HG02981 (cell line): Measurements from ENCODE around the gene CABYR.

Experiments
- ATAC-seq: cut with Tn5 transposase; IDR thresholded peaks from one replicate; pipeline ENCODE4 v1.9.1; 2021; ENCODE audit warnings: mild to moderate bottlenecking, moderate library complexity; ENCODE audit not compliant: unreplicated experiment

Gene CABYR

DNA sequence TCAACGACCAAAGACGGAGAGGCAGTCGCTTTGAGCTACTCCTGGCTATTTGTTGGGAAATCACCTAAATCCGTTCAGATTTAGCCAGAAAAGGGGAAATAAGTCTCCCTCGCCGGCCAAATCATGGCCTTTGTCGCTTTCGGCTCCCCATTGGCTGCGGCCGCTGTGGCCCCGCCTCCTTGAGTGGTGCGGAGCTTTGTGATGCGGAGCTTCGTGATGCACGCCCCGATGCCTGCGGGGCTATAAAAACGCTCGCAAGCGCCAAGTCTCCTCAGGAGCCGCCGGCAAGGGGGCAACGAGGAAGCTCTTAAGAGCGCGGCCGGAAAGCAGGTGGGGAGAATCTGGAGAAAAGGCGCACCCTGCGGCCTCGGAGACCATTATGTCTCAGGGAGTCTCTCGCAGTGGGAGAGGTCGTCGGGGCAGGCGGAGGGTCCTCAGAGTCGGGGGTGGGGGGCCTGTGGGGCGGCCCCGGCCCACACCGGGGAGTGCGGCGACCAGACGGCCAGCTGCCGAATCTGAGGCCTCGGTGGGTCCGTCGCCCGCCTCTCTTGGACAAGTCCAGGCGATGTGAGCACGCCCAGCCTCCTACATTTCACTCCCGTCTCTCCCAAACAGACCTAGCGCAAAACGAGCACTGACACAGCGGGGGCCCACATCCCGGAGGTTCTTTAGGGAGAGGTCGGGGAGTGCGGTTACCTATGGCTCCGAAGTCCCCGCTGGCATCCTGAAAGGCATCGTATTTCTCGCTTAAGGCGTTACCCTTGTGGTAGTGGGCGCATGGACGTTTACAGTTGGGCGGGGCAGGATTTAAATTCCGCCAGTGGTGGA is at the start of gene CABYR:
Gene CABYR, plus strand, starts transcription at position 274 of the 828 bp plus-strand sequence. CDS start 4,053 bp downstream, outside the sequence.
- peak; percentile 91 for ATAC-seq

DNA sequence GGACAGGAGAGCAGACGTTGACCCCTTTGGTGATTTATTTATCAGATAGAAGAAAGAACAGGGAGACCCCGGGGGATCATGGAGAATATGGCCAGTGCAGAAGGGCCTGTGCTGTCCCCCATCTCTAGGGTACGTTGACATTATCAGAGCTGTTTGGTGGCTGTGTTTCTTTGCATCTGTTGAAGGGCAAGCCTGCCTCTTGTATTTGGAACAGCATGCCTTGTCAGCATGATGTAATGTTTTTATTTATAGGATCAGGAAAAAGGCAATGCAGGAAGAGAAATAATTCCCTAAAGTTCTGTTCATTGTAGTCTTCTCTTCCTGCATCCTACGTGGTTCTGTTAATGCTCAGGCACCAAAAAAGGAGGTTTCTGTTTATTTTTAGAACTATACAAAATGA is 49.8 kb upstream of the CABYR start:
- no peak for ATAC-seq

DNA sequence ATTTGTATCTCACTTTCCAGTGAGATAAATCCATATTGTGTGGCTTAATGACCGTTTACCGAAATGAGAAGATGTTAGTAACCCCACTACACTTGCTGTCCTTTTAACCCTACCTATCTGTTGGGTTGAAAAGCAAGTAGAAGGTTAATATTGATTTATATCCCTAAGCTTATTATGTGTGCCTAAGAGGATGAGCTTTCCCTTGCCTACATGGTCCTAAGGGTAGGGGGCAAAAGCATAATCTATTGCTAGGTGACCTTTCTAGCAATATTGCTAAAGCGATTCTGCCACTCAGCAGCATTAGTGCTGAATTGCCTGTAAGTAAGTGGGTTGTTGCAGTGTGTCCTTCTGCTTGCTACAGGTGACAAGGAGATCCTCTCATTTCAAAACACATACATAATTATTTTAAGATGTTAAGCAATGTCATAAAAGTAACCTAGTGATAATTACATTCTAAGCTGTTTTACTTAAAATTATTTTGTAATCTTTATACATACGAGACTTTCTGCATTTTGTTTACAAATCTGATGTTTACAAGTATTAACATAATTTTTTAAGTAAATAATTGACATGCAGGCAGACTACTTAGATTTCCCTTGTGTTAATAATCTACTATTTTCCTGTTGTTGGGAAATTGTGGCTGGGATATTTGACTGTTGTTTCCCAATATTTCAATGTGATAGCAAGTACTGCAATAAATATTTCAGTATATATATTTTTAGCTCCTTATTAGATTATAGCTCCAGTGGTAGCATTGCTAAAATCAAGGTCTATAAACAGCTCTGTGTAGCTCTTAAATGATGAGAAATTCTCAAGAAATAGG is 49.1 kb upstream of the CABYR start:
- ATAC-seq = no peak

GRCh38 chr18:24090876-24091275 is 48.0 kb upstream of the CABYR start:
- no peak for ATAC-seq

DNA sequence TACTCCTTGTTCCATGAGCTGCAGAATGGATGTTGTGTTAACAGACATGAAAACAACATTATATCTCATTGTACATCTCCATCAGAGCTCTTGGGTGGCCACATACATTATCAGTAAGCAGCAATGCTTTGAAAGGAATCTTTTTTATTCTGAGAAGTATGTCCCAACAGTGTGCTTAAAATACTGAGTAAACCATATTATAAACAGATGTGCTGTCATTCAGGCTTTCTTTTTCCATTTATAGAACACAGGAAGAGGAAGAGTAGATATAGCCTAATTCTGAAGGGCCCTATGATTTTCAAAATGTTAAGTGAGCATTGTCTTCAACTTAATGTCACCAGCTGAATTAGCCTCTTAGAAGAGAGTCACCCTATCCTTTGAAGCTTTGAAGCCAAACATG is 44.3 kb upstream of the CABYR start:
- no peak for ATAC-seq

DNA sequence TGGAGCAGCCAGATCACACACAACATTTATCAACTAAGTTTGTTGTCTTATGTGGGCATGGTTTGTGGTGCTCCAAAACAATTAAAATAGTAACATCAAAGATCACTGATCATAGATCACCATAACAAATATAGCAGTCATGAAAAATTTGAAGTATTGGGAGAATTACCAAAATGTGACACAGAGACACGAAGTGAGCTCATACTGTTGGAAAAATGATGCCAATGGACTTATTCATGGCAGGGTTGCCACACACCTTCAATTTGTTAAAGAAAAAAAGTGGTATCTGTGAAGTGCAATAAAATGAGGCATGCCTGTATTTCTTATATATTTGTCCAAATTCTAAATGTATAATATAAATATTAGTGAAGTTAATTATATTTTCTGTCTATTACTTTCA is 42.9 kb upstream of the CABYR start:
- no peak for ATAC-seq

GRCh38 chr18:24103320-24104021 is 35.4 kb upstream of the CABYR start:
- no peak for ATAC-seq

- ATAC-seq = no peak
Observed at GRCh38 chr18:24104486-24104885, 34.4 kb upstream of the CABYR start.

DNA sequence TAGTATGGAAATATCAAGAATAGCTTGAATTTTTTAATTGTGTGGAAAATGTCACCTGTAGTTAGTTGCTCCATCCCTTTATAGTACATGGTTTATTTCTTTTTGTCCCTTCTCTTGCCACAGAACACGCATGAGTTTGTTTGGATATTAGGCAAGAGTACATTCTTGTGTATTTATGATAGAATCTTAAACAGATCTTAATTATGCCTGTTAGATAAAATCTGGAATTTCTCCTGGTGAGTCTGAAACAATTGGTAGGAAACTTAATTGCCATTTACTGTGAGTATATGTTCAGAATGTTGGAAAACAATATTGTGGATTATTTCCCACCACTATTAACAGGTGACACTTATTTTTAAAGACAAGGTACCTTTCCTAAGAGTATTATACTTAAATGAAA is 30.2 kb upstream of the CABYR start:
- no peak for ATAC-seq

DNA sequence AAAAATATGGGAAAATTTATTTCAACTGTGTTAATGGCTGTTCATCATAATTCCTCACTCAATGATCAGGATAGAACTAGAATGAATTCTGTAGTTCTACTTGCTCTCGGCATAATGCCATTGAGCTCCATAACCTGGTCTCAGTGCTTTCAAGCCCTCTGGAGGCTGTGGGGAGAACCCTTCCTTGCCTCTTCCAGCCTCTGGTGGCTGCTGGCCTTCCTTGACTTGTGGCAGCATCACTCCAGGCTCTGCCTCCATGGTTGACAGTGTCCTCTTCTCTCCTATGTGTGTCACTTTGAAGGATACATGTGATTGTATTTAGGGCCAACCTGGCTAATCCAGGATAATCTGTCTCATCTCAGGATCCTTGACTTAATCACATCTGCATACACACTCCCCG is 26.9 kb upstream of the CABYR start:
- no peak for ATAC-seq

- no peak for ATAC-seq
Observed at GRCh38 chr18:24112464-24112863, 26.4 kb upstream of the CABYR start.

DNA sequence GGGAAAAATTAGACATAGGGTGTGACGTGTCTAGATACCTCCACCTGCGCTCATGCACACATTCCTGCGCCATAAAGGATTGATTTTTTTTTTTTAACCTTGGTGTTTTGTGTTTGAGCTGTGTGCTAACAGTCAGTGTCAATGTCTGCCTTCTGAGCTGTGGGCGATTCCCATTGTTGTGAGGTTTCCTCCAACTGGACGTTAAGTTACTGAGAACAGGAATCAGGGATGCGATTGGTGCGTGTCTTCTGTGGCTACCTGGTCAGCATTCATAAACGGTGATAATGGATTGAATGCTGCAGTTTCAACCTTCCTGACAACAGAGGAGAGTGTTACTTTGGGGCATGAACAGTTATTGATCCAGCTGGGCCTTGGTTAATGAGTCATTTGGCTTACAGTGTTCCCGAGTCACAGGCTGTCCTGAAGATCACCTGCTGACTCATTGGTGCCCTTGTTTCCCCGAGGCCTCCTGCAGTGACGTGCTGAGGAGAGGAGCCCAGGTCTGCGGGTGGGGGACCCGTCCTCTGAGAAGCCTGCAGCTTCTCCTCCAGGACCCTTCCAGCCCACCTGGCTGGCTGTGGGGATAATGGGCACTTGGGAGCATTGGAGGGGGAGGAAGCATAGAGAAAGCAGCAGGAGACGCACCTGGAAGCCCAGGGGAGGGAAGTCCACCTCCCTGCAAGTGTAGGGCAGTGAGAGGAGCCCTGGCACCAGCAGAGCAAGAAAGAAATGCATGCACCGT is 25.8 kb upstream of the CABYR start:
- no peak for ATAC-seq

- ATAC-seq = no peak
Observed at GRCh38 chr18:24114924-24115549, 23.8 kb upstream of the CABYR start.

GRCh38 chr18:24115628-24116027 is 23.2 kb upstream of the CABYR start:
- ATAC-seq = no peak

GRCh38 chr18:24118750-24119577 is 19.9 kb upstream of the CABYR start:
- peak; percentile 67 for ATAC-seq

- no peak for ATAC-seq
Observed at GRCh38 chr18:24120676-24121075, 18.2 kb upstream of the CABYR start.

GRCh38 chr18:24121625-24122024 is 17.2 kb upstream of the CABYR start:
- no peak for ATAC-seq

DNA sequence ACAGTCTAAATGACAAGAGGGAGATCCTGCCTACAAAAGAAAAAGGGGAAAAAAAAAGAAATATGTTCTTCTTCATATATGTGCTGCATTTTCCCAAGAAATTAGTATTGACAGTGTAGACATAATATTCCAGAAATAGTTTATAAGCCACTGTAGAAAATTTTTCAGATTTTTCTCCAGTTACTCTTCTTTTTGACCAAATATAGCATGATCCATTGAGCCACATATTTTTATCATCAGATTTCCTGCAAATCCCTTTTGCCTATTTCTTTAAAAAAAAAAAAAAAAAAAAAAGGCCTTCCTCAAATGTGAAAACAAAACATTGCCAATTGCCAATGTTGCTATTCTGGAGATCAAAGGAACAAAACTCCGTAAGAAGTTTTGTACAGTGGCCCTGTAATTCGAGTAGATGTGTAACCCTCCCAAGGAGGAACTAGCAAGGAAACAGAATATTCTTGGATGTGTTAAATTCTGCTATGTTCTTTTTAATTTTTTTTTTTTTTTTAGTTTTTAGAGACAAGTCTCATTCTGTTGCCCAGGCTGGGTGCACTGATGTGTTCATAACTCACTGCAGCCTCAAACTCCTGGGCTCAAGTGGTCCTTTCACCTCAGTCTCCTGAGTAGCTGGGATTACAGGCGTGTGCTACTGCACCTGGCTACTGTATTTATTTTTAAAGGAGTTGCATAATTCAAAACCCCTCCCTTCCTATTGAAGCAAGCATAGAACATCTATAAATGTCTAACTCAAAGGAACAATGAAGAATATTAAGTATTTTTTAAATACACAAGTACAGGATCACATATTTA is 12.5 kb upstream of the CABYR start:
- no peak for ATAC-seq

GRCh38 chr18:24127735-24128134 is 11.1 kb upstream of the CABYR start:
- ATAC-seq = no peak
